Ectodermal cell (in vitro differentiated cells): ENCODE measurements around the gene SLFN13.
A peak's percentile ranks its signal among the peaks of the same experiment; 100 is the strongest.
"Not testable (repeated sequence)": the region's sequence is repeated elsewhere in the genome, so short reads cannot be mapped to it uniquely, and the experiment has no call there.

Experiments used
- H3K27ac ChIP-seq: 2 replicates; pipeline ENCODE4 v1.7.0; 2013; ENCODE audit warnings: mild to moderate bottlenecking, low read depth, low read length; ENCODE audit not compliant: insufficient read depth, poor library complexity, severe bottlenecking
- H3K27me3 ChIP-seq: 2 replicates; pipeline ENCODE4 v1.7.0; 2013; ENCODE audit warnings: mild to moderate bottlenecking, low read length; ENCODE audit not compliant: insufficient read depth, control insufficient read depth, poor library complexity, severe bottlenecking
- H3K36me3 ChIP-seq: one replicate; pipeline ENCODE4 v1.7.0; 2013; ENCODE audit warnings: low read length; ENCODE audit not compliant: control insufficient read depth, insufficient read depth
- H3K4me1 ChIP-seq: one replicate; pipeline ENCODE4 v1.7.0; 2013; ENCODE audit warnings: low read length; ENCODE audit not compliant: control insufficient read depth, insufficient read depth
- H3K4me3 ChIP-seq: 2 replicates; pipeline ENCODE4 v1.7.0; 2013; ENCODE audit warnings: low read depth, low read length, control low read depth; ENCODE audit not compliant: insufficient read depth
- H3K9me3 ChIP-seq: 2 replicates; pipeline ENCODE4 v1.7.0; 2013; ENCODE audit warnings: mild to moderate bottlenecking, low read length, moderate library complexity; ENCODE audit not compliant: control insufficient read depth
- WGBS, 2 experiments: methylation state at CpG; one replicate each; pipeline ENCODE4 v1.1.7; 2013; ENCODE audit warnings: missing lambda C conversion rate in 2 of 2; 5-methylcytosine and 5-hydroxymethylcytosine counted together

Gene SLFN13

GRCh38 chr17:35433075-35433894, 15.3 kb downstream of the SLFN13 start:
- Histone ChIP-seq H3K27ac (peak overlapping the region; percentile 85), H3K9me3 (no peaks in the 10 kb centered on the region), H3K27me3 (peaks cover 4% of the 10 kb centered on the region), H3K4me1 (peaks cover 5% of the 10 kb centered on the region), H3K36me3 (no peaks in the 10 kb centered on the region), H3K4me3 (no peak overlapping the region)
- WGBS, 2 experiments = 65 to 69% methylated on average over 18 to 19 of the region's 19 CpGs

- H3K4me3 ChIP-seq = peak within 1 kb of the TSS; percentile 11
- H3K9me3 ChIP-seq = no peaks in the 10 kb centered on the region
- H3K36me3 ChIP-seq = no peaks in the 10 kb centered on the region
- H3K27ac ChIP-seq = peak within 1 kb of the TSS; percentile 85
- H3K27me3 ChIP-seq = peaks cover 4% of the 10 kb centered on the region
- H3K4me1 ChIP-seq = peaks cover 5% of the 10 kb centered on the region
- WGBS, 2 experiments = 82 to 88% methylated on average over 22 of the region's 22 CpGs
These were observed 16.1 kb downstream of the SLFN13 start, which contains the start of gene SLFN12 for GRCh38 chr17:35432176-35433074. SLFN12 (minus strand) TSS chr17:35432500; CDS start chr17:35423028, 9,472 bp downstream.

- H3K27me3 ChIP-seq = peaks cover 4% of the 10 kb centered on the region
- WGBS, 2 experiments = 48 to 56% methylated on average over 2 of the region's 2 CpGs
- no peak overlapping the region for H3K27ac ChIP-seq
- H3K36me3 ChIP-seq = no peaks in the 10 kb centered on the region
- H3K4me1 ChIP-seq = peaks cover 5% of the 10 kb centered on the region
- no peak overlapping the region for H3K4me3 ChIP-seq
- H3K9me3 ChIP-seq = no peaks in the 10 kb centered on the region
These were observed 18.9 kb downstream of the SLFN13 start for GRCh38 chr17:35429702-35430101.

- WGBS, 2 experiments = 91 to 93% methylated on average over 2 of the region's 2 CpGs
- Histone ChIP-seq H3K36me3 (no peaks in the 10 kb centered on the region), H3K27me3 (peaks cover 4% of the 10 kb centered on the region), H3K4me1 (peaks cover under 1% of the 10 kb centered on the region), H3K9me3 (no peaks in the 10 kb centered on the region), H3K4me3 (no peak overlapping the region), H3K27ac (no peak overlapping the region)
These were observed 20.3 kb downstream of the SLFN13 start for GRCh38 chr17:35428229-35428628.

- Histone ChIP-seq H3K9me3 (no peaks in the 10 kb centered on the region), H3K27ac (no peak overlapping the region)
- 92 to 98% methylated on average over 4 of the region's 4 CpGs for WGBS, 2 experiments
These were observed 24.8 kb downstream of the SLFN13 start for GRCh38 chr17:35423761-35424160.

GRCh38 chr17:35421069-35421468, 27.5 kb downstream of the SLFN13 start:
- H3K36me3 ChIP-seq, H3K9me3 ChIP-seq, H3K4me3 ChIP-seq, H3K27ac ChIP-seq, H3K4me1 ChIP-seq, H3K27me3 ChIP-seq: not testable (repeated sequence)
- 94 to 98% methylated on average over 8 of the region's 9 CpGs for whole genome bisulfite sequencing, 2 experiments

More at GRCh38 chr17:35423761-35424160, 24.8 kb downstream of the SLFN13 start:
- H3K4me1 ChIP-seq = no peaks in the 10 kb centered on the region
- no peak overlapping the region for H3K4me3 ChIP-seq
- H3K27me3 ChIP-seq = no peaks in the 10 kb centered on the region
- no peaks in the 10 kb centered on the region for H3K36me3 ChIP-seq

GRCh38 chr17:35416659-35417058, 31.9 kb downstream of the SLFN13 start:
- Histone ChIP-seq H3K27ac (no peak overlapping the region), H3K4me1 (no peaks in the 10 kb centered on the region), H3K9me3 (no peaks in the 10 kb centered on the region), H3K27me3 (no peaks in the 10 kb centered on the region), H3K36me3 (no peaks in the 10 kb centered on the region), H3K4me3 (no peak overlapping the region)
- 89 to 90% methylated on average over 2 of the region's 2 CpGs for WGBS, 2 experiments

- H3K27me3 ChIP-seq, H3K4me3 ChIP-seq, H3K36me3 ChIP-seq, H3K9me3 ChIP-seq, H3K4me1 ChIP-seq, H3K27ac ChIP-seq: not testable (repeated sequence)
- 88 to 94% methylated on average over 2 of the region's 2 CpGs for WGBS, 2 experiments
These were observed 33.9 kb downstream of the SLFN13 start for GRCh38 chr17:35414707-35415106.

GRCh38 chr17:35414247-35414646, 34.3 kb downstream of the SLFN13 start:
- no peaks in the 10 kb centered on the region for H3K4me1 ChIP-seq

GRCh38 chr17:35407531-35407930, 41.0 kb downstream of the SLFN13 start:
- Histone ChIP-seq H3K4me1 (no peaks in the 10 kb centered on the region), H3K27ac (no peak overlapping the region), H3K36me3 (no peaks in the 10 kb centered on the region), H3K9me3 (no peaks in the 10 kb centered on the region), H3K27me3 (no peaks in the 10 kb centered on the region), H3K4me3 (no peak overlapping the region)
- 94 to 95% methylated on average over 21 to 23 of the region's 26 CpGs for WGBS, 2 experiments

More at GRCh38 chr17:35414247-35414646, 34.3 kb downstream of the SLFN13 start:
- Histone ChIP-seq H3K27ac (no peak overlapping the region), H3K9me3 (no peaks in the 10 kb centered on the region), H3K36me3 (no peaks in the 10 kb centered on the region), H3K4me3 (no peak overlapping the region), H3K27me3 (no peaks in the 10 kb centered on the region)
- WGBS, 2 experiments = 89 to 93% methylated on average over 1 of the region's 1 CpG
